GF-D8 (cell line): ENCODE data around the gene CPLX3.

ENCODE experiments used
- DNase-seq: peaks from one replicate; lab custom pipeline; 2025; lab: John Stamatoyannopoulos, UW

Gene CPLX3

DNA sequence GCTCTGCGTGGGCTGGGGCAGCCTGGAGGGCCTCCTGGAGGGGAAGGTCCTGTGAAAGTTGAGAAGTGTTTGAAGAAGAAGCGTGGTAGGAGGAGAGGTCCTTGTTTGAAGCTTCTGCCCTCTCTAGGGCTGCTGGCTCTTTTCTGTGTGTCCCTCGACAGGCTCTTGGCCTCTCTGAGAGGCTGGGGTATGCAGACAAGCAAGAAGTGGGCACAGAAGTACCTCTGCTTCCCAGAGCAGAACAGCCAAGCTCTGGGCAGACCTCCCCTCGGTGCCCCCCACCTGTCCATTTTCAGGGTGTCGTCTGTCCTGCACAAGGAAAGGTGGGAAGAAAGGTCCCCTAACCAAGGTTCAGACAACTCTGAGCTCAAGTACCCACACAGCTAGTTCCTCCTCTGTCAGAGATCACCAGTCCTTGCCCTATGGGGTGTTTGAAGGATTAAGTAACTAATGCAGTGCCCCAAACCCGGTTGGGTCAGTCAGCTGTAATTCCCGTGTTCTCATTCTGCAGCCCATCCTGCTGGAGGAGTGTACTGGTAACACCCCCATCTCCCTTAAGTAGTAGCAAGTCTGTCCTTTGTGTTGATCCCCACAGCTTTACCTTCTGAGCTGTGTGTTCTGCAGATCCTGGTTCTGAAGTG lies 38.3 kb upstream of the CPLX3 start:
- no peak for DNase-seq

DNA sequence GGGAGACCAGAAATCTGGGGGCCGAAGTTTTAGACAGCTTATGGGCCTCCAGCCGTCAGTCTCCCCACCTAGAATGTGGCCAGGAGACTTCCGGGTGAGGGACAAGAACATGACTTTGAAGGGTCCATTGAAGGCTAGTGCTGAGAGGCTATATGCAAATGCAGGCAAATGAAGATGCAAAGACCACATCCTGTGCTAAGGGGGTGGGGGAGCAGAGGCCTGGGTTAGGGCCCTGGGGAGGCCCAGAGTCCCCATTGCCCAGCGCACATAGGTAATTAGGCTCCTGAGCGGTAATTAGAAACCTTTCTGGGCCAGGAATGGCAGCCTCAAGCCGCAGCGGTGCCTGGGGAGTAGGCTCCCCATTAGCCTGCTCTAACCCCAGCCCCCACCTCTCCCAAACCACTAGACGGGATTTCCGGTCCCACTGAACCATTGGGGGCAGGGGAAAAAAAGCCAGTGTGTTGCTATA lies 37.7 kb upstream of the CPLX3 start:
- peak; percentile 20 for DNase-seq

DNA sequence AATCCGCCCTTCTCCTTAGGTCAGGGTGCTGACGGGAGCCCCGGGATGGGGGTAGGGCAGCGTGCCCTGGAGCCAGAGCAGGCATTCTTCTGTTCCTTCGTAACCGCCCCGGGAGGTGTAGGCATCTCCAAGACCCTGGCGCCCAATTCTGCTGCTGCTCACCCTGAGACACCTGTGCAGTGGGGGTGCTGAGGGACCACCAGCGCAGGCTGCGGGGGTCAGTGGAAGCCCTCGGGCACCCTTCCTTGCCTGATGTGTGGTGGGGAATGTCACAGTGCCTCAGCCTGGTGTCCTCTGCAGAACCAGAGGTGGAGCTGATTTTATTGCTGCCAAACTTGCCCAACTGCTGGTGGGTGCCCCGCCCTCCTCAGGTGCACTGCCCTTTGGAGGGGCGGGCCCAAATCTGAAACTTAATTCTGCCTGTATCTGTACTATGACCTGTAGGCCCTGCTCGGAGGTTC lies 37.2 kb upstream of the CPLX3 start:
- no peak for DNase-seq

DNA sequence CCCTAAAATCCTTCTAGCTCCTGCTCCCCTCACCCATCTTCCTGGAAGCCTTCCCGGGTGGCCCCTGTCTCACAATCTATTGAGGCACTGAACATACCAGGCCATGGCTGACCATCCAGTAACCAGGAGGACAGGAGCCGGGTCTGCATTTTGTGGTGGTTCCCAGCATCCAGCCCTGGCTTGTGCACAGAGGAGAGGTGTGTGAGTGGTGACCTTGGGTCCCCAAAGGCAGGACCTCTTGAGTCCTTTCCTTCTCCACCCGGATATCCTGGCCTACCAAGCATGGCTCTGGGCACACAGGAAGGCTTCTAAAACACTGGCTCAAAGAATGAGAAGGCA lies 36.7 kb upstream of the CPLX3 start:
- DNase-seq: no peak

DNA sequence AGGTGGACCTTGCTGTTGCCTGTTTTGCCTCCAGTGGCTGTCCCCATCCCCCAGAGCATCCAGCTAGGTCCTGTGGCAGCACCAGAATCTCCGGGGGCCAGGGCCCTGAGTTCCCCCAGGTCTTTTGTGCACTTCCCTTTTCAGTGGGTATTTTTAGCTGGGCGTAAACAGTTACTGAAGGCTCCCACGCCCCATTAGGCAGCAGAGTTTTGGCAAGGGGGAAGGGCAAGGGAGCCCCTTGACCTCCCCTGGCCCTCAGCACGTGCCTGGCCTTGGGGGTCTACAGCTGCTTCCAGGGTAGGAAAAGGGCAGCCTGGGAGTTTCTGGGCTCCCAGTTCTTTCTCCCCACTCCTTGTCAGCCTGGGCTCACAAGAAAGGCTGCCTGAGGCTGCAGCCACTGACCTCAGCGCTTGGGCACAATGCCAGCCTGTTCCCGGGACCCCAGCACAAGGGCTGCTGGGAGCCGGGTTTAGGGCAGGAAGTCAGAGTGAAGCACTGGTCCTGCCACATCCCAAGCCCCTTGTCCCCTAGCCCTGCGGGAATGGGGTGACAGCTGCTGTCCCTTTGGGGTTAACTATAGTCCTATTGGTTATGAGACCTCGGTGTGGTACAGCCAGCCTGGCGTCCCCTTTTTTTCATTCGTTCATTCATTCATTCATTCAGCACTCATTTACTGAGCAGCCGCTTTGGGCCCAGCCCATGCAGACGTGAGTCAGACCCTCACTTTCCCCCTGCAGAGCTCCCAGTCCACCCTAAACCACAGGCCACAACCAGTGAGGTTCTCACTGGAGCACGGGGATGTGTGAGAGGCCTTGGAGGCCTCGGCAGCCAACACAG lies 36.1 kb upstream of the CPLX3 start:
- peak; percentile 66 for DNase-seq

DNA sequence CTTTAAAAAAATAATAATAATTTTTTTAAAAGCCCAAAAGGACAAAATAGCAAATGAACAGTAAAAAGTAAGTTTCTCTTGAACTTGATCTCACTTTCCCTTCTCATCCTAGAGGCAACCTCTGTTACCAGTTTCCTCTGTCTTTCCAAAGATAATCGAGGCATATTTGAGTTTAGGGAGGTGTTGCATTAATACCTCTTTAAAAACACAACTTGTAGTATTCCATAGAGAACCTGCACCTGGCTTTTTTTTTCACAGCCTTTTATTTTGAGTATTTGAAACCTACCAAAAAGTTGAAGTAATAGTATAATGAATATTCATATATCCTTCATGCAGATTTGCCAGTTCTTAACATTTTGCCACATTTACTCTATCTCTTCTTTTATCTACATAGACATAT lies 35.4 kb upstream of the CPLX3 start:
- no peak for DNase-seq

DNA sequence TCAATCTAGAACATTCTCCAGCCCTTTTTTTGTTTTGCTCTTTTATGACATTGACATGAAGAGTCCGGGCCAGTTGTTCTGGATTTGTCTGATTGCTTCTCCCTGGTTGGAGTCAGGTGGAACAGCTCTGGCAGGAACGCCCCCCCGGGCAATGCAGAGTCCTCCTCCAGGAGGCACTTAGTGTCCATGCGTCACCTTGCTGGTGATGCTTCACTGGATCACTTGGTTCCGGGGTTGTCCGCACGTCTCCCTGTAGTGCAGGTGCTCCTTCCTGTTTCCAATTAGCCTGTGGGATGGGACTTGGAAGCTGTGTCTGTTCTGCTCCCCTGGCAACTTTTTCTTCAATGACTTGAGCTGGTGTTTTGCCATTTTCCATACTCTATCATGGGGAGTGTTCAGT lies 34.8 kb upstream of the CPLX3 start:
- DNase-seq: no peak

DNA sequence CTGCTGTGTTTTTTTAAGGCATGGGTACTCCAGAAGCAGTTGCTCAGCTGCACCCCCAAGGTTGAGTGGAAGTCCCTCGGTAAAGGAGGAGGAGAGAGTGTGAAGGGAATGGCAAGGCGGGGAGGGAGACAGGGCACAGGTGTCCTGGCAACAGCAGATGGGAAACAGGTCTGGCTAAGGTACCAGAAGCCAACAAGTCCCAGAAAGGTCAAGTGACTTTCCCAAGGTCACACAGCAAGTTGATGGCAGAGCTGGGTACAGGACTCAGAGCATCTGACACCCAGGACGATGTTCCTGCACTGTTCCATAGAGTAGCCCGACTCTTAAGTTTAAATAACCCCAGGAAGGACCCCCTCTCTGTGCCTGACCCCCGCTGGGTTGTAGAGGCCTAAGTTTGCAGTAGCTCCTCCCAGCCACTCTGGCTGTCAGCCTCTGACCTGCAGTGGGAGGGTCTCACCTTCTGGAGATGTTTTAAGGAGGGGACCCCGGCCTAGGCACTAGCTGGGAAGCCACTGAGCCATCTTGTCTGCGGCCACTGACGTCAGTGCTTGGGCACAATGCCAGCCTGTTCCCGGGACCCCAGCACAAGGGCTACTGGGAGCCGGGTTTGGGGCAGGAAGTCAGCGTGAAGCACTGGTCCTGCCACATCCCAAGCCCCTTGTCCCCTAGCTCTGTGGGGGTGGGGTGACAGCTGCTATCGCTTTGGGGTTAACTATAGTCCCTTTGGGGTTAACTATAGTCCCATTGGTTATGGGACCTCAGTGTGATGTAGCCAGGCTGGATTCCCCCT lies 34.0 kb upstream of the CPLX3 start:
- no peak for DNase-seq

DNA sequence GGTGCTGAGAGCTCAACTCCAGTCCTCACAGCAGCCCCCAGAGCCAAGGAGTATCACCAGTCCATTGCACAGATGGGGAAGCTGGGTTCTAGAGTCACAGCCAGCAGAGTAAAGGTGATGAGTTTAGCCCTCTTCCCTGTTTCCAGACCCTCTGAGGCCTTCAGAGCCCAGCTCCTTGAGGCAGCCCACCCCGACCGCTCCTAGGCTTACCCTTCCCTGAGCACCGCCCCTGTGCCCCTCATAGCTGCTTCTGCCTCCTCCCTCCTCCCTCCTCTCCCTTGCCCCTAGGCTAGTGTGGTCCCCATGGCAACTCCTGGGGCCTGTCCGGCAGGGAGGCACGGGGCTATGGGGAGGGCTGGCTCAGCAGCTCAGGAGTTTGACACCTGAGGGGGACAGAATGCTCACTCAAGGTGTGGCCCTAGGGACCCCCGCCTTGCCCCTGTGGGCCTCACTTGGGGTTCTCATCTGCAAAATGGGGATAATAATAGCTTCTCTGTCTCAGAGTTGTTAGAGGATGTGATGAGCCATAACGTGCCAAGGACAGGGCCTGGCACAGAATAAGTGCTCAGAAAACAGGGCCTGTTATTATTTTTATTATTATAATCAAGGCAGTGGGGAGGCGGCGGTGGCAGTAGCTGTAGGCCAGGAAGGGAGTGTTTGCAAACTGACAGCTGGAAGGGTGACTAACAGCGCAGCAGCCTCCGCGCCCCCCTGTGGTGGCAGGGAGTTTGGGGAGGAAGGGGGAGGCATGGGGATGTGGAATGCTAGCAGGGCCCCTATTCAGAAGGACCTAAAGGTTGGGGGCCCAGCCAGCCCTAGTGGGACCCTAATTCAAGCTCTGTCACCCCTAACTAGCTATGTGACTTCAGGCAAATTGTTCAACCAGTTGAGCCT lies 33.0 kb upstream of the CPLX3 start:
- no peak for DNase-seq

DNA sequence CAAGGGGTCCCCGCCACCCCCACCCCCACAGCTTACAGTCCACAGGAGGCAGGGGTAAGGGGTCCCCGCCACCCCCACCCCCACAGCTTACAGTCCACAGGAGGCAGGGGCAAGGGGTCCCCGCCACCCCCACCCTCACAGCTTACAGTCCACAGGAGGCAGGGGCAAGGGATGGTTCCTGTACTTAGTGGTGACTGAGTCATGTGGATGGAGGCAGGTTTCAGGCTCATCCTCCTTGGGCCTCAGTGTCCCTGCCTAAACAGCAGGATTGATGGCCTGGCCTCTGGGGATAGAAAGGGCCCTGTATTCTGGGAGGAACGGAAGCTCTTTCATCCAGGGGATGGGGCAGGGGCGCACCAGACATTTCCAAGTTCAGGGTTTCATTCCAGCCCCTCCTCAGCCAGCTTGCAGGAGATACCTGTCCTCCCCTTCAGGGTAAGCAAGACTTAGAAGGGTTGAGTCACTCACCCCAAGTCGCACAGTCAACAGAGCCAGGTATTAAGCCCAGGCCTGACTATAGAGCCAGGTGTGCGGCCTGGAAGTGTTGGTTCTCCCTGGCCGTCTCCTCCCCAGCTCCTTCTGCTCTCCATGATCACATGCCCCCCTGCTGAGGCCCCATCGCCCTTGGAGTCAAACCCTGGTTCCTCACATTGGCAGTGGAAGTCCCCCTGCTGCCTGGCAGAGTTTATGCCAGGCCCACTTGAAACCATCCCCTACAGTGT lies 32.0 kb upstream of the CPLX3 start:
- no peak for DNase-seq

DNA sequence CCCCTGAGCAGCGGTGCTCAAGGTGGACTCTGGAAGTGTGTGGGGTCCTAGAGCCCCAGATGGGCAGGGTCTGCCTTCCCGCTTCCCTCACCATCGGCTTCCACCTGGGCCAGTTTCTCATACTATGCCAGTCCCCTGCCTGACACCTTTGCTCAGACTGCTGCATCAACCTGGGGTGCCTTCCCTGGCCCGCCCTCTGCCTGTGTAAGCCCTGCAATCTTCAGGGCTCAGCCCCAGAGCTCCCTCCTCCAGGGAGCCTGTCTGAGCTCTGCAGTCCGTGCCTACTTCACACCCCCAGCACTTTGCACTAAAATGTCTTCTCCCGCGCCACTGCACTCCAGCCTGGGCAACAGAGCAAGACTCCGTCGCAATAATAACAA lies 31.5 kb upstream of the CPLX3 start:
- DNase-seq: no peak

DNA sequence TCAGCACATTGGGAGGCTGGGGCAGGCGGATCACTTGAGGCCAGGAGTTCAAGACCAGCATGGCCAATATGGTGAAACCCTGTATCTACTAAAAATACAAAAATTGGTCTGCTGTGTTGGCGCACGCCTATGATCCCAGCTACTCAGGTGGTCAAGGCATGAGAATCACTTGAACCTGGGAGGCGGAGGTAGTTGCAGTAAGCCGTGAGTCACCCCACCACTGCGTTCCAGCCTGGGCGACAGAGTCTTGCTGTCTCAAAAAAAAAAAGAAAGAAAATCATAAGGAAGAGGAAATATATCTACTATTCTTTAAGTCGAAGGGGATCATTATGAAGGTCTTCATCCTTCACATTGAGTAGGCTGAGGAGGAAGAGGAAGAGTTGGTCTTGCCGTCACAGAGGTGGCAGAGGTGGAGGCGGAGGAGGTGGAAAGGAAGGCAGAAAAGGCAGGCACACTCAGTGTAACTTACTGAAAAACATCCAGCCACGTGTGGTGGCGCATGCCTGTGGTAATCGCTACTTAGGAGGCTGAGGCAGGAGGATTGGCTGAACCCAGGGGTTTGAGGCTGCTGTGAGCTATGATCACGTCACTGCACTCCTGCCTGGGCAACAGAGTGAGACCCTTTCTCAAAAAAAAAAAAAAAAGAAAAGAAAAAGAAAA lies 30.3 kb upstream of the CPLX3 start:
- no peak for DNase-seq

DNA sequence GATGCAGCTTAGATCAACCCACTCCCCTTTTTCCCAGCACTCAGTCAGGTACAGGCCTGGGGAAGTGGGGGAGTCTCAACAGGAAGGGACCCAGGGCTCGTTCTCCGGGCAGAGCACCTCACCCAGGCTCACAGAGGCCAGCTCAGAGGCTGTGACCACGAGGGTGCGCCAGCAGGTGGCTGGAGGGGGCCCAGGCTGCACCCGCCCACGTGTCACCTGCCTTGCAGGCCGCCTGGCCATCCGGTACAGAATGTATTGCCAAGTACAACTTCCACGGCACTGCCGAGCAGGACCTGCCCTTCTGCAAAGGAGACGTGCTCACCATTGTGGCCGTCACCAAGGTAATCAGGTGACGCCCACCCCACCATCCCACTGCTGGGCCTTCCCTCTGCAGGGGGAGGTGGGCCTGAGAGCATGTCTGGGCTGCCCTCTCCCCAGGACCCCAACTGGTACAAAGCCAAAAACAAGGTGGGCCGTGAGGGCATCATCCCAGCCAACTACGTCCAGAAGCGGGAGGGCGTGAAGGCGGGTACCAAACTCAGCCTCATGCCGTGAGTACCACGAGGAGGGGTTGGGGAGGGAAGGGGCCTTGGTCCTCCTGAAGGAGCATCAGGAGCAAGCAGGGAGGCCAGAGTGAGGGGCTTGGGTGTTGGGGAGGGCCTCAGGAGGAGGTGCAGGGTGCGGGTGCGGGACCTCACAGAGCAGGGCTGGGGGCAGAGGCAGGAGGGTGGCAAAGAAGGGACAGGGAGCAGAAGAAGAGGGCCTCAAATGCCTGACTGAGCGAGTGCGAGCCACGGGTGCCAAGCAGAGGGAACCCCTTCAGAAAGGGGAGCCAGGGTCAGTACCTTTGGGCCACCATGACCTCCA lies 27.8 kb upstream of the CPLX3 start:
- no peak for DNase-seq

DNA sequence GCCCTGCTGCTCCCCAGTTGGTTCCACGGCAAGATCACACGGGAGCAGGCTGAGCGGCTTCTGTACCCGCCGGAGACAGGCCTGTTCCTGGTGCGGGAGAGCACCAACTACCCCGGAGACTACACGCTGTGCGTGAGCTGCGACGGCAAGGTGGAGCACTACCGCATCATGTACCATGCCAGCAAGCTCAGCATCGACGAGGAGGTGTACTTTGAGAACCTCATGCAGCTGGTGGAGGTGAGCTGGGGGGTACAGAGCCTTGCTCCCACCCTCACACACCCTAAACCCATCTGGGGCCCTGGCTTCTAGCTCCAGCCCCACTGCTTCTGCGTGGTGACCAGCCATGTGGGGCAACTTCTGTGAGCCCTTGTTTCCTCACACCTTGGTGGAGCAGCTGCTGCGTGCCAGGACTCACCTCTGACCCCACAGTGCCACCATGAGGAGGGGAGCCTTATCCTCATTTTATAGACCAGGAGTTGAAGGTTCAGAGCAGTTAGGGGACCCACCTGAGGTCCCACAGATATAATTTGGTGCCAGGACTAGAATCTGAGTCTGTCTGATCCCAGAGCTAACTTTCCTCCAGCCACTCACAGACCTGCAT lies 27.1 kb upstream of the CPLX3 start:
- DNase-seq: peak; percentile 30

DNA sequence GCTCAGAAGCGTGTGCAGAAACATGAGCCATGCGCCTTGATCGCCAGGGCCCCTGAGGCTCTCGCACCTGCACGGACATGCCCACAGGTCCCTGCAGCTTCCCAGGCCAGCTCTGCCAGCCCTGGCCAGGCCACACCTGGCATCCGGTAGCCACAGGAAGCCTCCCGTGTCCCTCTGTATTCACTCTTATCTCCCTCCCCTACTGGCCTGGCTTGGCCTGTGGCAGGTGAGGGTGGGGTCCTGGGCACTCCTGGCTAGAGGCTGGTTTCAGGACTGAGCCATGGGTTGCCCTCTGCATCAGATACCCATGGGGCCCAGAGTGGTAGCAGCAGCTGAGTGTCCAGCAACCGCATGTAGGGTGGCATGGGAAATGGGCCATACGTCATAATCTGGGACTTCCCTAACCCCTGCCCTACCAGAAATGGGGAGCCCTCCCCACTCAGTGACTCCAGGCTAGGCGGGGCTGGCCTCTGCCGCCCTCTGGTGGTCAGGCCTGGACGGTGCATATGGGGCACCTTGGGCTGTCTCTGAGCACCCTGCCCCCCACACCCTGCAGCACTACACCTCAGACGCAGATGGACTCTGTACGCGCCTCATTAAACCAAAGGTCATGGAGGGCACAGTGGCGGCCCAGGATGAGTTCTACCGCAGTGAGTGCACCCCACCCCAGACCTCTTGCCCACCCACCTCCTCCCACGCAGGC lies 26.4 kb upstream of the CPLX3 start:
- peak; percentile 66 for DNase-seq

DNA sequence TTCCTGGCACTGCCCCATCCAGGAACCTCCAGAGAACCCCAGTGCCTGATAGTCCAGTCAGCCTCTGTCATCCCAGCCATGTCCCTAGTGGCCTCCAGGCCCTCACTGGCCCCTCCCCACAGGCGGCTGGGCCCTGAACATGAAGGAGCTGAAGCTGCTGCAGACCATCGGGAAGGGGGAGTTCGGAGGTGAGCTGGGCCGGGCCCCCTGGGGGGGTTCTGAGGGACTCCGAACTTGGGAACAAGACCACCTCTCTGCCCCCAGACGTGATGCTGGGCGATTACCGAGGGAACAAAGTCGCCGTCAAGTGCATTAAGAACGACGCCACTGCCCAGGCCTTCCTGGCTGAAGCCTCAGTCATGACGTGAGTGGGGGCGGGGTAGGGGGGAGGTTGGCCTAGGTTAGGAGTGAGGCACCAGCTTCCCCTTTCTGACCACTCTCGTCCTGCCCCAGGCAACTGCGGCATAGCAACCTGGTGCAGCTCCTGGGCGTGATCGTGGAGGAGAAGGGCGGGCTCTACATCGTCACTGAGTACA lies 25.8 kb upstream of the CPLX3 start:
- no peak for DNase-seq

DNA sequence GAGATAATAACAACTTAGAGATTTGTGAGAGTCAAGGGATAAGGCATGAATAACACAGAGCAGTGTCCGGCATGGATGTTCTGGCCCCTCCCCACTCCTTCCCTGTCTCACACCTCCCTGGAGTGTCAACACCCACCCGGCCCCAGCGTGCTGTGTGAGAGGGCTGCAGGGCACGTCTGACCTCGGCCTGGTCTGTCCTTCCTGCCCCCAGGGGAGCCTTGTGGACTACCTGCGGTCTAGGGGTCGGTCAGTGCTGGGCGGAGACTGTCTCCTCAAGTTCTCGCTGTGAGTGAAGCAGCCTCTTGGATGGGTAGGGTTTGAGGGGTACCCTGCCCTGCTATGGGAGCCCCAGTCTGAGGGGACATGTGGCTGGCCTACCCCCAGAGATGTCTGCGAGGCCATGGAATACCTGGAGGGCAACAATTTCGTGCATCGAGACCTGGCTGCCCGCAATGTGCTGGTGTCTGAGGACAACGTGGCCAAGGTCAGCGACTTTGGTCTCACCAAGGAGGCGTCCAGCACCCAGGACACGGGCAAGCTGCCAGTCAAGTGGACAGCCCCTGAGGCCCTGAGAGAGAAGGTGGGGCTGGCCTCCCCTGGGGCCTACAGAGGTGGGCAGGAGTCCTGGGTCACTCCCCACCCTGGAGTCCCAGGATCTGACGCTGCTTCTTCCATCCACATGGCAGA lies 25.0 kb upstream of the CPLX3 start:
- no peak for DNase-seq

DNA sequence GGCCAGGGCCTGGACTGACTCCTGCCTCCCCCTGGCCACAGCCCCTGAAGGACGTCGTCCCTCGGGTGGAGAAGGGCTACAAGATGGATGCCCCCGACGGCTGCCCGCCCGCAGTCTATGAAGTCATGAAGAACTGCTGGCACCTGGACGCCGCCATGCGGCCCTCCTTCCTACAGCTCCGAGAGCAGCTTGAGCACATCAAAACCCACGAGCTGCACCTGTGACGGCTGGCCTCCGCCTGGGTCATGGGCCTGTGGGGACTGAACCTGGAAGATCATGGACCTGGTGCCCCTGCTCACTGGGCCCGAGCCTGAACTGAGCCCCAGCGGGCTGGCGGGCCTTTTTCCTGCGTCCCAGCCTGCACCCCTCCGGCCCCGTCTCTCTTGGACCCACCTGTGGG lies 24.1 kb upstream of the CPLX3 start:
- DNase-seq: no peak
